BLaER1 (cell line): ENCODE measurements around the gene ACAD8.

Experiments
- H3K27ac ChIP-seq: shearing (Covaris generic); formaldehyde crosslinking; 2 replicates; pipeline ENCODE4 v1.8.1; 2022
- H3K27me3 ChIP-seq: shearing (Covaris generic); formaldehyde crosslinking; 2 replicates; pipeline ENCODE4 v1.8.1; 2022
- H3K36me3 ChIP-seq: shearing (Covaris generic); formaldehyde crosslinking; 2 replicates; pipeline ENCODE4 v1.8.1; 2022
- H3K4me1 ChIP-seq: shearing (Covaris generic); formaldehyde crosslinking; 2 replicates; pipeline ENCODE4 v1.8.1; 2022
- H3K4me2 ChIP-seq: shearing (Covaris generic); formaldehyde crosslinking; 2 replicates; pipeline ENCODE4 v1.8.1; 2022
- H3K4me3 ChIP-seq: shearing (Covaris generic); formaldehyde crosslinking; 2 replicates; pipeline ENCODE4 v1.8.1; 2022
- H3K9ac ChIP-seq: shearing (Covaris generic); formaldehyde crosslinking; 2 replicates; pipeline ENCODE4 v1.8.1; 2022
- H3K9me3 ChIP-seq: shearing (Covaris generic); formaldehyde crosslinking; 2 replicates; pipeline ENCODE4 v1.8.1; 2022
- H4K20me1 ChIP-seq: shearing (Covaris generic); formaldehyde crosslinking; 2 replicates; pipeline ENCODE4 v1.8.1; 2022
- Cebpa-rat ChIP-seq: shearing (Covaris generic); IDR thresholded peaks from 2 replicates; pipeline ENCODE4 v1.8.1; 2022

The ACAD8 gene

DNA sequence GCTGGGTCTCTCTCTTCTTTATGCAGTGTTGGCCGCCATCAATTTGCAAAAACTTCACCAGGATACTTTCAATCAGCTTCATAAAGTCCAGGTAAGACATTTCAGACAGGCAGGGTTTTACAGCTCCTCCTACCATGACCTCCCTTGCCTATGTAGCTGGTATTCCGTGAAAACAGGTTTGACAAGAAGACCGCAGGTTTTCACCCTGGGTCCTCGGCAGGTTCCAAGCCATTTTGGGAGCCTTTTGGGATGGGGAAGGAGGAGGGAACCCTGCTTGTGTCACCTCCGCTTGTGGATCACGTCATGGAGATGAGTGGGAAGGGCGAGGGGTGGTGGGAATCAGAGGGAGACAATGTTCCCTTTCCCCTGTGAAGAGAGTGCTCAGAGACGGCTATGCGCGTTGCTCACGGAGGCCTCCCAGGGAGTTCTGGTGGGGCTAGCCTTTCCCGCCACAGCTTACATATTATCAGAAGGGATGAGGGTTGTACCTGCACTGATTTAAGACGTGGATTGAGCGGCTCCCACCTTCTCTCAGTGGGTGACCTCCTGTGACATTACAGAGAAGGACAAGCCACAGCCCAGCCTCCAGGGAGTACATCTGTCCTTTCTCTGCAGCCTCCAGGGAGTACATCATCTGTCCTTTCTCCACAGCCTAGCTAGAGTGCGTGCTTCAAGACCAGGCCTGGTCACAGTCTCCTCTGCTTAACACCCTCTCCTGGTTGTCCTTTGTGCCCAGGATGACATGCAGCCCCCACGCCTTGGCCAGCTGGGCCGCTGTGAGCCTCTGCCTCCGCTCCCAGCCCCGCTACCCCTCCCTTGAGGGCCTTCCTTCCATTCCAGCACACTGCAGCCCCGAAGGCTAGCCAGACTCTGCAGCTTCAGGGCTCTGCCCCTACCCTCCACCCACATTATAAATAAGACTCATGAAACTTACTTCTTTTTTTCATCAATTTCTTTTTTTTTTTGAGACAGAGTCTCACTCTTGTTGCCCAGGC lies 40.0 kb downstream of the ACAD8 start:
- no peaks in the 10 kb centered on the region for H3K27me3 ChIP-seq
- no peak overlapping the region for H3K4me3 ChIP-seq
- no peak overlapping the region for H3K9ac ChIP-seq
- H3K27ac ChIP-seq, result no peak overlapping the region
- TF ChIP-seq Cebpa-rat, result no peak
- H4K20me1 ChIP-seq, result no peaks in the 10 kb centered on the region
- H3K36me3 ChIP-seq, result no peaks in the 10 kb centered on the region
- H3K9me3 ChIP-seq, result no peaks in the 10 kb centered on the region
- no peak overlapping the region for H3K4me2 ChIP-seq
- peaks cover 13% of the 10 kb centered on the region; the same call in 1 of the 2 replicates for H3K4me1 ChIP-seq

DNA sequence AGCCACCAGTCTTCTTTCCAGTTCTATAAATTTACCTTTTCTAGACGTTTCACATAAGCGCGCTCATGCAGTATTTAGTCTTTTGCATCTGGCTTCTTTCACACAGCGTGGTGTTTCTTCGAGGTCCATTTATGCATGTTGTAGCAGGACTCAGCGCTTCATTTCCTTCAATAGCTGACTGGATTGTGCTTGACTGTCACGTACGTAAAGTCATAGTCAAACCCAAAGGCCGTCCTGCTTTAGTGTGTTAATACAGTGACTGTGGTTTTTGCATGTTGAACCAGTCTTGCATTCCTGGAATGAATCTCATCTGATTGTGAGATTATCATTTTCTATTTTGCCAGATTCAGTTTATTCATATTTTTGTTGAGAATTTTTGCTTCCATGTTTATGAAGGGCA lies 41.3 kb downstream of the ACAD8 start:
- Histone ChIP-seq H3K4me1 (peaks cover 11% of the 10 kb centered on the region; the same call in 1 of the 2 replicates), H3K27me3 (no peaks in the 10 kb centered on the region), H3K9me3 (no peaks in the 10 kb centered on the region), H3K36me3 (no peaks in the 10 kb centered on the region), H3K4me2 (no peak overlapping the region), H4K20me1 (no peaks in the 10 kb centered on the region), H3K4me3 (no peak overlapping the region), H3K27ac (no peak overlapping the region), H3K9ac (no peak overlapping the region)
- no peak for TF ChIP-seq Cebpa-rat

DNA sequence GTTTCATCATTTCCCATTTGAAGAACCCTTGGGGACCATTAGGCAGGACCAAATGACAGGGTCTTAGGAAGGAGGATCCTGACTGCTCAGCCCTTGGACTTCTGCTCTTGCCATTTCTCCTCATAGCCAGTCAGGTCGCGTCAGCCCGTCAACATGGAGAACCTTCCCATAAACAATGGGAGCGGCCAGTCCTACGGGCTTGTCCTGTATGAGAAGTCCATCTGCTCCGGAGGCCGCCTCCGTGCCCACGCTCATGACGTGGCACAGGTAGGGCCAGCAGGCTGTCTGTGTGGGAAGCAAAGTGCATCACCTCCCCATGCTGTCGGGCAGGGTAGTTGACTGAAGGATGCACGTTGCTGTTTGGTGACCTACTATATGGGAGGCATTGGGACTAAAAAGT lies 58.9 kb downstream of the ACAD8 start:
- no peak overlapping the region for H3K27ac ChIP-seq
- no peaks in the 10 kb centered on the region for H3K36me3 ChIP-seq
- no peak overlapping the region for H3K4me2 ChIP-seq
- no peaks in the 10 kb centered on the region for H3K4me1 ChIP-seq
- TF ChIP-seq Cebpa-rat, result no peak
- H3K9ac ChIP-seq, result no peak overlapping the region
- H3K27me3 ChIP-seq, result no peaks in the 10 kb centered on the region
- H3K4me3 ChIP-seq, result no peak overlapping the region
- peaks cover 9% of the 10 kb centered on the region for H3K9me3 ChIP-seq
- no peaks in the 10 kb centered on the region for H4K20me1 ChIP-seq

- no peak for TF ChIP-seq Cebpa-rat
- Histone ChIP-seq H3K27ac (no peak overlapping the region), H3K36me3 (no peaks in the 10 kb centered on the region), H3K9me3 (peaks cover 9% of the 10 kb centered on the region), H3K4me1 (no peaks in the 10 kb centered on the region), H3K4me3 (no peak overlapping the region), H4K20me1 (no peaks in the 10 kb centered on the region), H3K27me3 (no peaks in the 10 kb centered on the region), H3K4me2 (no peak overlapping the region), H3K9ac (no peak overlapping the region)
Measured at GRCh38 chr11:134312807-134313206, 59.4 kb downstream of the ACAD8 start.

- Histone ChIP-seq H3K36me3 (no peaks in the 10 kb centered on the region), H3K27me3 (no peaks in the 10 kb centered on the region), H3K9me3 (peaks cover 14% of the 10 kb centered on the region), H3K9ac (no peak overlapping the region), H3K4me1 (no peaks in the 10 kb centered on the region), H3K4me2 (no peak overlapping the region), H3K27ac (no peak overlapping the region), H3K4me3 (no peak overlapping the region), H4K20me1 (no peaks in the 10 kb centered on the region)
- no peak for TF ChIP-seq Cebpa-rat
Measured at GRCh38 chr11:134313379-134313778, 60.0 kb downstream of the ACAD8 start.

DNA sequence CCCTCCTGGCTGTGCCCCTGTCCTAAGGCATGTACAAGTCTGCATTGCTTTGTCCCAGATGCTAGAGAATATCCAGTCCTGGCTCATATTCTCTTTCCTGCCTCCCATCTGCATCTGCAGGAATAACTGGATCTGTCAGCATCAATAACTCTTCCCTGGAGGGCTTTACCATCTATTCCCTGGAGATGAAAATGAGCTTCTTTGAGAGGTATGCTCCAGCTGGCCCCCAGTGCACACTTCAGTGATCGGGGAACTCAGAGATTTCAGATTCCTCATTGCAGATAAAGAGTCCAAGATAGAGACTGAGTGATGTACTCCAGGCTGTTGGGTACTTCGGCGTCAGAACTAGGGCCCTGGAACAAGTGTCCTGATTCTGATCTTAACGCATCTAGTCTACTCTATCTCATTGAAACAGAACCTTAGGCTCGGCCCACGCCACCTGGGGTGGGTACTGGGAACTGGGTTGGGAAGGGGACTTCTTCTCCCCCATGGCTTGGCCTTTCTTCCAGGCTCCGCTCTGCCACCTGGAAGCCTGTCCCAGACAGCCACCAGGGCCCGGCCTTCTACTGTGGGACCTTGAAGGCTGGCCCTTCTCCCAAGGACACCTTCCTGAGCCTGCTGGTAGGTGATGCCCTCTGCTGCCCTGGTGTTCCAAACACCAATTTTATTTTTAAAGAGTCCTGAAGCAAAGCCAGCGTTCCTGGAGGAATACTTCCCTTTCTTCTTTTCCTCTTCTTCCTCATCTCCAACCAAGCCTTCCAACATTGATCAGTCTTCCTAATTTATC lies 60.6 kb downstream of the ACAD8 start:
- Histone ChIP-seq H3K27ac (no peak overlapping the region), H3K36me3 (no peaks in the 10 kb centered on the region), H3K9me3 (peaks cover 15% of the 10 kb centered on the region), H4K20me1 (no peaks in the 10 kb centered on the region), H3K9ac (no peak overlapping the region), H3K4me2 (no peak overlapping the region), H3K4me3 (no peak overlapping the region), H3K4me1 (no peaks in the 10 kb centered on the region), H3K27me3 (no peaks in the 10 kb centered on the region)
- TF ChIP-seq Cebpa-rat, result no peak
